ENCODE measurements around the gene MCL1.

The MCL1 gene

DNA sequence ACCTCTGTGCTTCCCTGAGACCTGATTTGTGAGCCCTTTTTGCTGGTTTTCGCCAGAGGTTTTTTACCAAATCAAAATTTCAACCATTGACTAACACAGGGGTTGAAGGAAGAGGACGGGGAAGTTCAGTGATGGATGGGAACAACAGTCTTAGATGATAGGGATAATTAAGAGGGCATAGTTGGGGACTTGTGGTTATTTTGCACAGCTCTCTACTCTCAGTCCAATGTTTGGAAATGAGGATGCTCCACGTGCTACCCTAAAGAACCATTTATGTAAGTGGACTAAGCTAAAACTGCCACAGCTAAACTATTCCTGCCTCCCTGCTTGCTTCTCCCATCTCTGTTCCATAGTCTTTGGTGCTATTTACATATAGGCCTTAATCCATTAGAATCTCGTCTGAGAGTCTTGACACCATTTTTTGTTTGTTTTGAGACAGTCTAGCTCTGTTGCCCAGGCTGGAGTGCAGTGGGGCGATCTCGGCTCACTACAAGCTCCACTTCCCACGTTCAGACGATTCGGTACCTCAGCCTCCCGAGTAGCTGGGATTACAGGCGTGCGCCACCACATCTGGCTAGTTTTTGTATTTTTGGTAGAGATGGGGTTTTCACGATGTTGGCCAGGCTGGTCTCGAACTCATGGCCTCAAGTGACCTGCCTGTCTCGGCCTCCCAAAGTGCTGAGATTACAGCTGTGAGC, 684 bp upstream of the MCL1 start:
- no peak for TF ChIP-seq CTCF (IDR thresholded peaks at IDR 0.05; ENCODE audit: low read depth, low read length)
- TF ChIP-seq EZH2phosphoT487 (IDR thresholded peaks at IDR 0.05; ENCODE audit: low read depth): no peak
- peaks cover 41% of the 10 kb centered on the region for H4K20me1 ChIP-seq (ENCODE audit: insufficient read depth, low read length)
- peaks cover 52% of the 10 kb centered on the region for H3K79me2 ChIP-seq (ENCODE audit: low read length)
- H3K4me3 ChIP-seq (ENCODE audit: low read length): peak overlapping the region; percentile 78
- peak overlapping the region; percentile 88 for H3K9ac ChIP-seq (ENCODE audit: low read length)
- H3K9me3 ChIP-seq (ENCODE audit: insufficient read depth, low read length): no peaks in the 10 kb centered on the region
- peak overlapping the region; percentile 79 for H3K4me2 ChIP-seq (ENCODE audit: low read length)
- H2AFZ ChIP-seq (ENCODE audit: low read depth, low read length): peak overlapping the region; percentile 52
- H3K27me3 ChIP-seq (ENCODE audit: low read depth, low read length): no peaks in the 10 kb centered on the region
- H3K4me1 ChIP-seq (ENCODE audit: low read length): peaks cover 24% of the 10 kb centered on the region
- peak overlapping the region; percentile 80 for H3K27ac ChIP-seq (ENCODE audit: low read length)
- H3K36me3 ChIP-seq (replicated peaks; ENCODE audit: low read depth, low read length): peaks cover 39% of the 10 kb centered on the region

DNA sequence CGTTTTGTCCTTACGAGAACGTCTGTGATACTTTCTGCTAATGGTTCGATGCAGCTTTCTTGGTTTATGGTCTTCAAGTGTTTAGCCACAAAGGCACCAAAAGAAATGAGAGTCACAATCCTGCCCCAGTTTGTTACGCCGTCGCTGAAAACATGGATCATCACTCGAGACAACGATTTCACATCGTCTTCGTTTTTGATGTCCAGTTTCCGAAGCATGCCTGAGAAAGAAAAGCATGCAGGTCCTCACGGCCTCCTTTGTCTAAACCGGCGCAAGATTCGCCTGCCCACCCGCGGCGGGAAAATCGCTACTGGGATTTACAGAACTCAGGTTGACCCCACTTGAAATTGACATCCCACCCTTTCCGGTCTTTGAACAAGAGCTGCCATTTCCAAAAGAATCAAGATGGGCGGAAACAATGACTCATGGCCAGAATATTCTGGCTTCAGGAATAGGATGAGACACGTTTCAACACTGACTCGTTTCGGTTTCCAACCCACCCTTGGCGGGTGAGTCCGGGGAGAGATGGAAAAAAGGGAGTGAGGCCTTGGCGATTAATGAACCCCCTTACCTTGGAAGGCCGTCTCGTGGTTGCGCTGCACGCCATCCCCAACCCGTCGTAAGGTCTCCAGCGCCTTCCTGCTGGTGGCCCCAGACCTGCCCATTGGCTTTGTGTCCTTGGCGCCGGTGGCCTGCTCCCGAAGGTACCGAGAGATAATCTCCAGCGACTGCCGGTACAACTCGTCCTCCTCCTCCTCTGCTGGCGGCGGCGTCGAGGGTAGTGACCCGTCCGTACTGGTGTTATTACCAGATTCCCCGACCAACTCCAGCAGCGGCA, 919 bp downstream of the MCL1 start:
- H3K79me2 ChIP-seq (ENCODE audit: low read length): peaks cover 67% of the 10 kb centered on the region
- H4K20me1 ChIP-seq (ENCODE audit: insufficient read depth, low read length): peaks cover 55% of the 10 kb centered on the region
- TF ChIP-seq CTCF (IDR thresholded peaks at IDR 0.05; ENCODE audit: low read depth, low read length) (no peak), EZH2phosphoT487 (IDR thresholded peaks at IDR 0.05; ENCODE audit: low read depth) (no peak)
- peak overlapping the region; percentile 99 for H3K9ac ChIP-seq (ENCODE audit: low read length)
- no peaks in the 10 kb centered on the region for H3K27me3 ChIP-seq (ENCODE audit: low read depth, low read length)
- peaks cover 51% of the 10 kb centered on the region for H3K36me3 ChIP-seq (replicated peaks; ENCODE audit: low read depth, low read length)
- no peaks in the 10 kb centered on the region for H3K9me3 ChIP-seq (ENCODE audit: insufficient read depth, low read length)
- H3K4me2 ChIP-seq (ENCODE audit: low read length): peak overlapping the region; percentile 94
- H3K4me1 ChIP-seq (ENCODE audit: low read length): peaks cover 40% of the 10 kb centered on the region
- H2AFZ ChIP-seq (ENCODE audit: low read depth, low read length): no peak overlapping the region
- peak overlapping the region; percentile 81 for H3K4me3 ChIP-seq (ENCODE audit: low read length)
- peak overlapping the region; percentile 89 for H3K27ac ChIP-seq (ENCODE audit: low read length)

DNA sequence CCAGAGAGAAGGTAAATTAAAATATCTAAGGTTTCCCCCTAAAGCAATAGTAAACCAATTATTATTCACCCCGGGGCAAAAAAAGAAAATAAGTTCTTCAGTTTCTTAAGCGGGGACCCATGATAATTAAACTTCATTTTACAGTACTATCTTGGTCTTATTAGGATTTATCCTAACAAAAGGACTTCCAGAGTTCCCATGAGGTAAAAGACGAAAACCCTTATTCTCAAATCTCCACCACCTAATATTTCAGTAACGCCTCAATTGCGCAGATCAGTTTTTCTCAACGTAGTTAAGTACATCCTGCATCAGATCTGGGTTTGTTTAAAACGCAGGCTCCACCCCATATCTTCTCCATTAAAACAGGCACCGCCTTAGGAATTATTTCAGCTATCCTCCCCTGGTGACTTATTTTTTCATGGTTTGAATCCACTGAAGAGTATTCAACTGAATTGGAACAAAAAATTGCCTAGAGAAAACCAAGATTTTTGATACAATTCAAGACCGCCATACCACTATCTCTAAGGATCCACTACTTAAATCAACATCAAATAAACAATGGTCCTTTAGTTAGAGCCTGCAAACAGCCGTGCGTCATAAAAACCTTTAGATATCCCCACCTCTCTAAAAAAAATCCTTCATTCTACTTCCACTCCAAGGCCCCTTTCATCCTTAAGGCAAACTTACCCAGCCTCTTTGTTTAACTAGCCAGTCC, 1.7 kb downstream of the MCL1 start:
- Histone ChIP-seq H3K27ac (ENCODE audit: low read length) (peak overlapping the region; percentile 89), H3K9me3 (ENCODE audit: insufficient read depth, low read length) (no peaks in the 10 kb centered on the region), H3K36me3 (replicated peaks; ENCODE audit: low read depth, low read length) (peaks cover 58% of the 10 kb centered on the region), H3K27me3 (ENCODE audit: low read depth, low read length) (no peaks in the 10 kb centered on the region), H3K4me1 (ENCODE audit: low read length) (peaks cover 48% of the 10 kb centered on the region), H4K20me1 (ENCODE audit: insufficient read depth, low read length) (peaks cover 61% of the 10 kb centered on the region), H3K4me3 (ENCODE audit: low read length) (peak overlapping the region; percentile 81), H3K4me2 (ENCODE audit: low read length) (peak overlapping the region; percentile 94), H3K79me2 (ENCODE audit: low read length) (peaks cover 75% of the 10 kb centered on the region), H3K9ac (ENCODE audit: low read length) (peak overlapping the region; percentile 99), H2AFZ (ENCODE audit: low read depth, low read length) (no peak overlapping the region)
- TF ChIP-seq CTCF (IDR thresholded peaks at IDR 0.05; ENCODE audit: low read depth, low read length) (no peak), EZH2phosphoT487 (IDR thresholded peaks at IDR 0.05; ENCODE audit: low read depth) (no peak)
